Activated CD4-positive, alpha-beta T cell treated with anti-CD3 and anti-CD28 coated beads for 1 hour (primary cell): Measurements from ENCODE around the gene KLHL20.
"Not testable (repeated sequence)": the region's sequence is repeated elsewhere in the genome, so short reads cannot be mapped to it uniquely, and the experiment has no call there.

Source experiments
- DNase-seq: peaks from one replicate; pipeline ENCODE4 v3.0.0-alpha.2; 2020

KLHL20 gene

DNA sequence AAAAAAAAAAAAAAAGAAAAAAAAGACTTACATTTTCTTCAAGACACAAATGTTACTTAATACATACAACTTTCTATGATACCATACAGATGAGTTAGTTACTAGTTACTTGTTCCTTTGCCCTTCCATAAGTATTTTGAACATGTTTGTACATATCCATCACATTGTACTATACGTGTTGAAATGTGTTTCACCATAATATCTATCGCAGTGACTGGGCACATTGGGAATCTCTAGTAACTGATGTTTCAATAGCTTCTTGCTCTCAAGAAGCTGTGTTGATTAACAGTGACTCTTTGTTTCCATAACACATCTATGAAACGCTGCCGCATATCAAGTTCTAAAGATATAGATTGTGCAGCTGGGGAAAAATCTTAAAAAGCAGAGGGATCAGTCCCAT, 42.9 kb downstream of the KLHL20 start:
- DNase-seq: no peak

- DNase-seq: no peak
These were observed 43.3 kb downstream of the KLHL20 start for GRCh38 chr1:173758110-173758509.

DNA sequence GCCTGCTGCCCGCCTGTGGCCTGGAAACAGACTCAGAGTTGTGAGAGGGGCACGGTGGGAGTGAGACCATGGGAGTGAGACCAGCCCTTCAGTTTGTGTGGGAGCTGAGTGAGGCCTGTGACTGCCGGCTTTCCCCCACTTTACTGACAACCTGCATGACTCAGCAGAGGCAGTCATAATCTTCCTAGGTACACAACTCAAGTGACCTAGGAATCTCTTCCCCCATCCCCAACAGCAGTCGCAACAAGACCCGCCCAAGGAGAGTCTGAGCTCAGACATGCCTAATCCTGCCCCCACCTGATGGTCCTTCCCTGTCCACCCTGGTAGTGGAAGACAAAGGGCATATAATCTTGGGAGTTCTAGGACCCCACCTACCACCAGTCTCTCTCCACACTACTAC, 44.2 kb downstream of the KLHL20 start:
- DNase-seq: no peak

GRCh38 chr1:173764331-173764730, 49.5 kb downstream of the KLHL20 start:
- not testable (repeated sequence) for DNase-seq

DNA sequence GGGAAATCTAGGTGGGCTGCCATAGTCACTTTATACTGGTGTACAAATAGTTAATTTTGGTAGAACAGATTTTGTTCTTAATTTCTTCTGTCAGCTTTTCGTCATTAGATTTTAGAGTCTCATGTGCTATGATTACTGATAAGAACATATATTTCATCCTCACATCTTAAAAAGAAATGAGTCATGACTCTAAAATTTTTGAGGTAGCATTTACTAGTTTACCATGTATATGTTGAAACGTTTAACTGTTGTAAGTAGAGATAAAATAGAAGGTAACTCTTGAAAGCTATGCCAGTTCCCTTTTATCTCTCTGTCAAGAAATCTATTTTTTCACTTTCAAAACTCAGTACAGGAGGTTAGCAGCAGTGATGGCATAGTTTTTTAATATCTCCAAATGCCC, 53.4 kb downstream of the KLHL20 start:
- no peak for DNase-seq

- no peak for DNase-seq
These were observed 54.0 kb downstream of the KLHL20 start for GRCh38 chr1:173768827-173769226.

DNA sequence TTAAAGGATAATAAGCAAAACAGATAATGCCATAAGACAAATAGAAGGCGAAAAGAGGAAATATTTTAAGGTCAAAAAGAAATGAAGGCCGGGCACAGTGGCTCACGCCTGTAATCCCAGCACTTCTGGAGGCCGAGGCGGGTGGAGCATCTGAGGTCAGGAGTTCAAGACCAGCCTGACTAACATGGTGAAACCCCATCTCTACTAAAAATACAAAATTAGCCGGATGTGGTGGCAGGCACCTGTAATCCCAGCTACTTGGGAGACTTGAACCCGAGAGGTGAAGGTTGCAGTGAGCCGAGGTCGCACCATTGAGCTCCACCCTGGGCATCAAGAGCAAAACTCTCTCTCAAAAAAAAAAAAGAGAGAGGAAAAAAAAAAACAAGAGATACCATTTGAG, 55.5 kb downstream of the KLHL20 start:
- not testable (repeated sequence) for DNase-seq

GRCh38 chr1:173771560-173771959, 56.8 kb downstream of the KLHL20 start:
- DNase-seq: no peak

GRCh38 chr1:173775578-173776226, 60.9 kb downstream of the KLHL20 start:
- DNase-seq: no peak

DNA sequence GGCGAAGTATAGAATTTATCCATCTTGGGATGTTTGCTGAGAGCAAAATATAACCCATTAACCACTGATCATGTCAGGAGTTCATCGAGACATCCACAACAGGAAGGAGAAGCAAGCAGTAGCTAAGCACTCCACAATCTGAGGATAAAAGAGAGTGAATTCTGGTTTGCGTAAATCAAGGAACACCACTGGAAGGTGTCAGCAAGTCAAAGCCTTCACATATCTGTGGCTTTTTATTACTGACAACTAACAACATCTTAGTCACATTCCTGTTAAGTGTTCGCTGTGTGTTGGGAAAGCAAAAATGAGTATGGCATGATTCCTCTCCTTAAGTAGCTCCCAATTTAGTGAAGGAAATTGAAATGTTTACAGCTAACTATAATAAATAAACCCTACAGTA, 65.2 kb downstream of the KLHL20 start:
- no peak for DNase-seq

DNA sequence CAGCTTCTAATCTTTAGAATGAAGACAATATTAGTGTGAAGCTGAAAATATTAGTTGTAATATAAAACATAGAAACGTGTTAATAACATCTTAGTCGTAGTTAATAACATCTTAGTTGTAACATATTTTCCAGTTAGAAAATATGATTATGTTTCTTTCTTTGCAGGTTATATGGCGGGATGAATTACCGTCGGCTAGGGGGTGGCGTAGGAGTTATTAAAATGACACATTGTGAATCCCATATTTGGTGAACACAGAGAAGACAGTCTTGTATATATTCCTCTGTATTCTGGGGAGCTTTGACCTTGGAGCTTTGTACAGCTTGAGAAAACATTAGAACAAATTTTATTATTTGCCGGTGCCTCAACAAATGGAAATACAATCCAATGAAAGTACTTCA, 70.2 kb downstream of the KLHL20 start:
- no peak for DNase-seq

DNA sequence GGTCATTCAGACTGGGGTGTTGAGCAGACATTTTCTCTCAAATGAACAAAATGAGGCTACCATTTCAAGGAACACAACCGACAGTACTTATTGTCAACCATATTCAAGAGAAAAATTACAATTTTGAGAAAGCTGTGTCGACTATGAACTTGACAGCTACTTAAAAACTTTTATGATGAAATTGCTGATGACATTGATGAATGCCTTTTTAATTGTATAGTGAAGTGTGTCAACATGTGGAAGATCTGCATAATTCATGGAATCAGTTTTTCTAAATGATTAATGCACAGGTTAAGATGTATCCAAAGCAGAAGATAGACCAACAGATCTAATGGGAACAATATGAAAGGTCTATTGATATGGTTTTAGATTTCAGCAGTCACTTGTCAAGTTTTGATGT, 75.1 kb downstream of the KLHL20 start:
- no peak for DNase-seq

GRCh38 chr1:173798078-173798477, 83.3 kb downstream of the KLHL20 start:
- DNase-seq: no peak

DNA sequence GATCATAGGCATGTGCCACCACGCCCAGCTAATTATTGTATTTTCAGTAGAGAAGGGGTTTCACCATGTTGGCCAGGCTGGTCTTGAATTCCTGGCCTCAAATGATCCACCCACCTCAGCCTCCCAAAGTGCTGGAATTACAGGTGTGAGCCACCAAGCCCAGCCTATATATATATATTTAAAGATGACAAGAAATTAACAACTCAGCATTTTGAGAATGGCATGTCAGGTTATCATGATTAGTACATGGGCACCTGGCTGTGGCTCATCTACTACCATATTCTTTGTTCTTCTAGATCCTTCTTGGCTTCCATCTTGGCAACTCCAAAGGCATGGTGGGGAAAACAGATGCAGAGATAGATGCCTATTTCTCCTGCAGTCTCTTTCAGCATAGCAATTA, 85.2 kb downstream of the KLHL20 start:
- not testable (repeated sequence) for DNase-seq

DNA sequence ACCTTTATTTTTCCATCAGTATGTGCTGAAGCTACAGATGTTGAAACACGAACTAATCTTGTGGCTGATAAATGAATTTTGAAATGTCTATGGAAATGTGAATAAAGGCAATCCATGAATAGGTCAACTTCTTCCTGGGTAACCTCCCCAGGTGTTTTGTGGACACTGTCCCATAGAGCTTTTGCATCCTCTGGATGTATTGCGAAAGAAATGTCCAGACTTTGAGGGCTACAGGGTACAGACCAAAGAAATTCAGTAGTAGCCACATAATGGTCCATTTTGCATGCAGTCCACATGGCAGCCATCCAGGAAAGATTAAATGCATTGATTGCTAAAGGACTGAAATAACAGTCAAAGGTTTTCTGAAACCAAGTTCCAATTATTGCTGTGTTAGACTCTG, 88.2 kb downstream of the KLHL20 start:
- DNase-seq: no peak

DNA sequence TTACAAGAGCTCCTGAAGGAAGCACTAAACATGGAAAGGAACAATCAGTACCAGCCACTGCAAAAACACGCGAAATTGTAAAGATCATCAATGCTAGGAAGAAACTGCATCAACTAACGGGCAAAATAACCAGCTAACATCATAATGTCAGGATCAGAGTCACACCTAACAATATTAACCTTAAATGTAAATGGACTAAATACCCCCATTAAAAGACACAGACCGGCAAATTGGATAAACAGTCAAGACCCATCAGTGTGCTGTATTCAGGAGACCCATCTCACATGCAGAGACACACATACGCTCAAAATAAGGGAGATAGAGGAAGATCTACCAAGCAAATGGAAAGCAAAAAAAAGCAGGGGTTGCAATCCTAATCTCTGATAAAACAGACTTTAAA, 98.9 kb downstream of the KLHL20 start:
- DNase-seq: not testable (repeated sequence)

- no peak for DNase-seq
These were observed 103.7 kb downstream of the KLHL20 start for GRCh38 chr1:173818459-173818858.

GRCh38 chr1:173821680-173822079, 106.9 kb downstream of the KLHL20 start:
- no peak for DNase-seq

GRCh38 chr1:173823781-173824314, 109.1 kb downstream of the KLHL20 start:
- DNase-seq: no peak

- DNase-seq: peak; percentile 84
These were observed 109.7 kb downstream of the KLHL20 start, which contains the start of the genes CENPL and DARS2 for GRCh38 chr1:173824315-173825081. Gene CENPL (minus strand): TSS chr1:173824883. CDS start chr1:173811299, 13,584 bp downstream. Gene DARS2 (plus strand): TSS chr1:173824673. CDS start chr1:173825230, 557 bp downstream.

DNA sequence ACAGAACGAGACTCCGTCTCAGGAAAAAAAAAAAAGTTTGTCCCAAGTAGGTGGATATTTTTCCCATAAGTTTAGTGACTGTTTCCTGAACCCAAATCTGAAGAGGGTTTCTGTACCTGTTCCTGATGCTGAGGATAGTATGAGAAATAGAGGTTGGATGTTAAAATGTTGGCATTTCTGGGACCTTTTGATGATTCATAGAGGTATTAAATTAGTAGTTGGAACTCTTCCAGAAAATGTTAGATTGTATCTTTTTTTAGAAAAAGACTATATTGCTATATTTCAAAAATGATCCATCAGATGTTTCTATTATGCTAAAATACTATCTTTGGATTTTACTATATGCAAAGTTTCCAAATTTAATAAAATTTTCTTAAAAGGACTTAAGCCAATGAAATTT, 112.8 kb downstream of the KLHL20 start:
- no peak for DNase-seq

GRCh38 chr1:173832748-173833147, 118.0 kb downstream of the KLHL20 start:
- no peak for DNase-seq
